ENCODE measurements around the gene CCDC68.

- no peak for TF ChIP-seq CTCF (conservative IDR thresholded peaks at IDR 0.05)
- no peak for TF ChIP-seq ZFX (IDR thresholded peaks at IDR 0.05)
These were observed 13.1 kb downstream of the CCDC68 start for GRCh38 chr18:54946149-54946581.
